ENCODE results near the gene RGS8.

RGS8 gene

GRCh38 chr1:182670032-182670749, 14.2 kb downstream of the RGS8 start:
- DNase-seq = no peak

GRCh38 chr1:182669266-182669665, 15.1 kb downstream of the RGS8 start:
- no peak for DNase-seq

GRCh38 chr1:182668521-182669054, 15.8 kb downstream of the RGS8 start:
- DNase-seq = no peak

GRCh38 chr1:182667848-182668505, 16.4 kb downstream of the RGS8 start:
- no peak for DNase-seq

GRCh38 chr1:182666706-182667105, 17.7 kb downstream of the RGS8 start:
- no peak for DNase-seq

- DNase-seq = no peak
These were observed 20.1 kb downstream of the RGS8 start for GRCh38 chr1:182664296-182664695.

GRCh38 chr1:182662956-182663355, 21.4 kb downstream of the RGS8 start:
- DNase-seq = no peak

GRCh38 chr1:182662121-182662890, 22.1 kb downstream of the RGS8 start:
- DNase-seq = no peak

GRCh38 chr1:182658055-182658454, 26.3 kb downstream of the RGS8 start:
- DNase-seq = no peak

- DNase-seq = no peak
These were observed 27.5 kb downstream of the RGS8 start for GRCh38 chr1:182656842-182657397.

GRCh38 chr1:182653986-182654385, 30.4 kb downstream of the RGS8 start:
- DNase-seq = no peak

- DNase-seq = no peak
These were observed 31.5 kb downstream of the RGS8 start for GRCh38 chr1:182652933-182653332.

- DNase-seq = no peak
These were observed 33.1 kb downstream of the RGS8 start for GRCh38 chr1:182651339-182651724.

- DNase-seq = no peak
These were observed 33.6 kb downstream of the RGS8 start for GRCh38 chr1:182650678-182651338.

GRCh38 chr1:182649041-182649440, 35.3 kb downstream of the RGS8 start:
- no peak for DNase-seq

GRCh38 chr1:182646739-182647138, 37.6 kb downstream of the RGS8 start:
- no peak for DNase-seq

GRCh38 chr1:182644886-182645285, 39.5 kb downstream of the RGS8 start:
- DNase-seq = no peak

GRCh38 chr1:182643699-182644098, 40.7 kb downstream of the RGS8 start:
- DNase-seq = no peak

- no peak for DNase-seq
These were observed 41.9 kb downstream of the RGS8 start for GRCh38 chr1:182642461-182642860.

- DNase-seq = no peak
These were observed 42.8 kb downstream of the RGS8 start for GRCh38 chr1:182641561-182641960.

GRCh38 chr1:182639330-182639729, 45.1 kb downstream of the RGS8 start:
- DNase-seq = no peak

GRCh38 chr1:182637769-182638168, 46.6 kb downstream of the RGS8 start:
- no peak for DNase-seq

GRCh38 chr1:182635871-182636270, 48.5 kb downstream of the RGS8 start:
- no peak for DNase-seq
